ACHN (cell line): ENCODE results near the gene MACF1.

ENCODE experiments used
- DNase-seq: peaks from one replicate; pipeline ENCODE4 v3.0.0-alpha.2; 2015
- in situ Hi-C: cut with HindIII; loops from 2 replicates; pipeline ENCODE4 v1.10.0; 2017; ENCODE audit warnings: low sequenced_read_pairs, low pct_ligation_motif_present, low pct_unique_long_range_greater_than_20kb

Gene MACF1

DNA sequence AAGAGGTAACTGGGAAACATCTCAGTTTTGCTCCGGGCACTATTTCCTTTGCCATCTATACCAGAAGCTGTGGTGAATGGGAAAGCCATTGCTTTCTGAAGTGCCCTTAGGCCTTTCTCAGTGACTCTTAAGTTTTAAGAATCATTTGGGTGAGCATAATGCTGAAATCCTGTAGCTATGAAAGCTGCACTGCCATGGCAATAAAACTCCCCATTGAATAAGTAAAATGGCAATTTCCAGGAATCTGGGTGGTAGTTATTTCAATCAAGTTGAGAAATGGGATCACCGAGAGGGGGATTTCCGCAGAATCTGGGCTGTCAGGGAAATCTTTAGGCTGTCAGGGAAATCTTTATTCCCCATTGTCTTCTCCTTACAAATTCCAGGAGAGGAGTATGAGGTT lies 26.8 kb upstream of the MACF1 start:
- in situ Hi-C loops: no loop called here
- DNase-seq: no peak

DNA sequence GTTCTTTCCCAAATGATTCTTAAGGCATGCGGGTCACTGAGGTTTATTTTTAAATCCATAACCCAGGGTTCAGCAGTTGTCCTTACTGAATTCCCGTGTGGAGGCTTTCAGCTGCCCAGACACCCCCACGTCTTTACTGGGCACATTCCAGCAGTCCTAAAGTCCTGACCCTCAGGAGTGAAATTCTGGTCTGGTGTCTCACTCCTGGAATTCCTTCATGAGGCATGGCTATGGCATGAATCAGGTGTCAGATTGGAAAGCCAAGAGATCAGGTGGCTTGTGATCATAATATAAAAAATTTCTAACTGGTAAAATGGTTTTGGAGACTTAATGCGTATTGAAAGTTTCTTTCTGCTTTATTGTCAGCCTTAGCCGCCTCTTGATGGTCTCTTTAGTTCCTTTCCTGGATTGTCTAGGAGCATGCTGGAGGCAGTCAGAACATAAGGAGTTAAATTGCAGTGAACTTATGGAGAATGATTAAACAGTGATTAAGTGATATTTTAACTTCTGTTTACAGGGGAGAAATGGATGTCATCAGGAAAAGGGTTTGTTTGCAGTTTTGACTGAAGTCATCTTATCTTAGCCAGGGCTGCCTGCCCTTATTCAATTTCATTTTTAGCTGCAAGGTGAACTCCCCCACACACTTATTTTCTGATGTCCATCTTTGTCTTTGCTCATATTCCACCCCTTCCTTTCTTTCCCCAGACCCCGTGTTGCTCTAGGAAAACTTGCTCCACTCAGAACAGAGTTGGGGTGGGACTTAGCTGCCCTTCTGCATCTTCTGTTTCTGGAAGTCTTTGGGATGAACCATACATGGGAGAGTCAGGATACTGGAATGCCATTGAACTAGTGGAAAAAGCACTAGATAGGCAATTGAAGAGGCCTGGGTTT lies 25.7 kb upstream of the MACF1 start:
- peak; percentile 98 for DNase-seq
- in situ Hi-C loops: no loop called here

DNA sequence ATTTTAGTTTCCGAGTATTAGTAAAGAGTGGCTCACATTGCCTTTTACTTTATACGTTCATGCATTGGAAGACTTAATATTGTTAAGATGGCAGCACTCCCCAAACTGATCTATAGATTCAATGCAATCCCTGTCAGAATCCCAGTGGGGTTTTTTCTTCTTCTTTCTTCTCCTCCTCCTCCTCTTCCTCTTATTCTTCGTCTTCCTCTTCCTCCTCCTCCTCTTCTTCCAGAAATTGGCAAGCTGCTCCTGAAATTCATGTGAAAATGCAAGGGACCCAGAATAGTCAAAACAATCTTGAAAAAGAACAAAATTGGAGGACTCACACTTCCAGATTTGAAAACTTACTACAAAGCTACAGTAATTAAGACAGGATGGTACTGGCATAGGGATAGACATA lies 23.2 kb upstream of the MACF1 start:
- in situ Hi-C loops: no loop called here
- no peak for DNase-seq

DNA sequence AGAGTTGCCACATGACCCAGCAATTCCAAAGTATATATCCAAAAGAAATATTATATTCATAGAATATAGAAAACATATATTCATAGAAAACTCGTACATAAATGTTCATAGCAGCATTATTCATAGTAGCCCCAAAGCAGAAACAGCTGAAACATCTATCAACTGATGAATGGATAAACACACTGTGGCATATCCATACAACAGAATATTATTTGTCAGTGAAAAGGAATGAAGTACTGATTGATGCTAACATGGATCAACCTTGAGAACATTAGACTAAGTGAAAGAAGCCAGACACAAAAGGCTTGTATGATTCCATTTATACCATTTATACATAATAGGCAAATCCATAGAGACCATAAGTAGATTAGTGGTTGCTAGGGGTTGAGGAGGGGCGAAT lies 21.7 kb upstream of the MACF1 start:
- in situ Hi-C loops: no loop called here
- DNase-seq: no peak

DNA sequence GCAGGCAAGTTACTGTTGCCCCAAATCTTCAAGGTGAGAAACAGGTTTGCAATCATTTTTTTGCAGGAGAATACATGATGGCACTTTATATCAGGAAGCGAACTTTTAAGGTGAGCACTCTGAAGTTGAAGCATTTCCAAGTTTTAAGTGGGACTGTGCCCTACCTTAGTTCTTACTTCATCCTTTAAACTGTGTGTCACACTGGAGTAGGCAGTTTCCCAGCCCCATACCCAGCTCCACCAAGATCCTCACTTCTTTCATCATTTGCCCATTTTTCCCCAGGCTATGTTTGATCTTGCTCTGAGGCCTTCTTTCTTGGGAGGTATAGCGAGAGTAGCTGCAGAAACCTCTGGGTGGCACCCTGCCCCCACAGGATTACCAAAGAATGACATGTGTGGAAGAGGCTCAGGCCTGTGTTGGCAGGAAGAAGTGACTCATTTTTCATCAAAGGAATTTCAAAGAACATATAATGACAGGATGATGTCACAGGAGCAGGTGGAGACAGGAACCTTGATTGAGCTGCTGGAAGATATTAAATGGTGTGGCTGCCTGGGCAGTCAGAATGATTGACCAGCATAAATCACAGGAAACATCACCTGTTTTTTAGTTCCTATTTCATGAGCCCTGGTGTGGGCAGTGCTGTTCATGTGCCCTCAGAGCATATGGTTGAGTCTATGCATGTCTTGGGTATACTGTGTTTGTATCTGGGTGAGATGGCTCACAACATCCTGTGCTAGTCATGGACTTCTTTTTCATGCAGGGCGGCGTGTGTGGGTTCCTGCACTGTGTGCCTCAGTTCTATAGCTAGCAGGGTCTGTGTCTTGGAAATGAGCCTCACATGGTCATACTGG lies 20.8 kb upstream of the MACF1 start:
- in situ Hi-C loops: no loop called here
- DNase-seq: peak; percentile 93

DNA sequence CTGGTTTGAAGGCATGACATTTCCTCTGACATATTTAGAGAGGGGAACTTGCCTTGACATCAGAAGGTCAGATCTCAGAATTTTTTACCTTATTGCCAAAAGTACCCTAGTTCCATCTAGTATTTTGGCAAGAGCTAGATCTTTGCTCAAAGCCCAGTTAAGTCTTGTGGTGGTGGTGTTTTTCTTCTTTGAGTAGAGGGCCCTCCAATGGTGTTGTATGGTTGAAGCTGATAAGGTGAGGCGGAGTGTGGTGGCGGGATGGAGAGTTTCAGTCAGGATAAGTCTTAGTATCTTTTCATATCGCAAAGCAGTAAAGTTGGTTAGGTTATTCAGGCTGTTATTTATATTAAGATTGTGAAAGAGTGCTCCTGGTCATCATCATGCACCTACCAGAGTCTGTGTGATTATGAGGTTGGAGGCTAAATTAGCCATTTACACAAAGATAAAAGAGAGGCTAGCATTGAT lies 20.1 kb upstream of the MACF1 start:
- in situ Hi-C loops: no loop called here

DNA sequence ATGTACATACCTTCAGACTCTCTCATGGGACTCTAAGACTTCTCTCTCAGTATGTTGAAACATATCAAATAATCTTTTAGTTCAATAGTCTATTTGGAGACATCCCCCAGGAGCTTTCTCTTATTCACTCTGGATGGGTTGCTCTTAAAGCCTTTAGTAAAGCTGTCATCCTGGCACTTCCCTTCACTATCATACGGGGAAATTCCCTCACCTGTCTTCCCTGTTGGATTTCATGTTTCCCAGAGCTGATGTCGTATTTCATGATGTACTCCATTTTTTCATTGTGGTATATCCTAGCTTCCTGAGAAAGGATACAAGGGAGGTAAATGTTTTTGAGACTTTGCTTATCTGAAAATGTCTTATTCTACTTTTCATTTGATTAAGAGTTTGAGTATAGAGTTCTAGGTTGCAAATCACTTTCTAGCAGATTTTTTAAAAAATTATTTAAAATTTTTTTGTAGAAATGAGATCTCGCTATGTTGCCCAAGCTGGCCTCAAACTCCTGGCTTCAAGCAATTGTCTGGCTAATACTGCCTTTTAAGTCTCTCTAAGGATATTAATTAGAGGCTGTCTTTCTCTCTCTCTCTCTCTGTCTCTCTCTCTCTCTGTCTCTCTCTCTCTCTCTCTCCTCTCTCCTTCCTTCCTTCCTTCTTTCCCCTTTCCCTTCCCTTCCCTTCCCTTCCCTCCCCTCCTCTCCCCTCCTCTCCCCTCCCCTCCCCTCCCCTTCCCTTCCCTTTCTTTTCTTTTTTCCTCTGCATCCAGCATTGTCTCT lies 17.0 kb upstream of the MACF1 start:
- in situ Hi-C loops: no loop called here
- no peak for DNase-seq

More for the DNA sequence above, 20.1 kb upstream of the MACF1 start:
- DNase-seq: no peak

DNA sequence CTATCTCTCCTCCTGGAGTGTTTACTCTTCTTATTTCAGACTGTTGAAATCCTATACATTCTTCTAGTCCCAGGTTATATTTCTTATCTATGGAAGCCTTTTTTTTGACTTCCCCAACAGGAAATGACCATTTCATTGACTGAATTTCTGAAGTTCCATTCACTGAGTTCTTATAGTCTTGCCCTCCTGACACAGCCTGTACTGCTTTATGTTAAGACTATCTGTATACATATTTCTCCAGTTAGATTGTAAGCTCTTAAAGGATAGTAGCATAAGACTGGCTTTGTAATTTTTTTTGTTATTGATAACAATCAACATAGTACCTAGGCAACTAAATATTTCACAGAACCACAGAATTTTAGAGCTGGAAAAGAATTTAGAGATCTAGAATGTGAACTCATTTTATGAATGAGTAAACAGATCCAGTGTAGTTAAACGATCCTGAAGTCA lies 14.9 kb upstream of the MACF1 start:
- in situ Hi-C loops: no loop called here
- peak; percentile 57 for DNase-seq

DNA sequence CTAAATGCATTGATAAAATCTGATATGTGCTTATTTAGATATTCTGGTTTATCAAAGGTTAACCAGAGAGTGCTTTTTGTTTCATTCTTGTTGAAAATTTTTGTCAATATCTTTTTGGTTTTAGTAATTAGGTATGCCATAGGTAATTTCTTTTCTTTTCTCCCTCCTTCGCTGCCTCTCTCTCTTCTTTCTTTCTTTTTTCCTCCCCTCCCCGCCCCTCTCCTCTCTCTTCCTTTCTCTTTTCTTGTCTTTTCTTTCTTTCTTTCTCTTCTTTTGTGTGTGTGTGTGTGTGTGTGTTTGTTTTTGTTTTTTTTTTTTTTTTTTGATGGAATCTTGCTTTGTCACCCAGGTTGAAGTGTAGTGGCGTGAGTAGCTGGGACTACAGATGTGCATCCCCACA lies 14.4 kb upstream of the MACF1 start:
- no peak for DNase-seq
- in situ Hi-C loops: no loop called here

DNA sequence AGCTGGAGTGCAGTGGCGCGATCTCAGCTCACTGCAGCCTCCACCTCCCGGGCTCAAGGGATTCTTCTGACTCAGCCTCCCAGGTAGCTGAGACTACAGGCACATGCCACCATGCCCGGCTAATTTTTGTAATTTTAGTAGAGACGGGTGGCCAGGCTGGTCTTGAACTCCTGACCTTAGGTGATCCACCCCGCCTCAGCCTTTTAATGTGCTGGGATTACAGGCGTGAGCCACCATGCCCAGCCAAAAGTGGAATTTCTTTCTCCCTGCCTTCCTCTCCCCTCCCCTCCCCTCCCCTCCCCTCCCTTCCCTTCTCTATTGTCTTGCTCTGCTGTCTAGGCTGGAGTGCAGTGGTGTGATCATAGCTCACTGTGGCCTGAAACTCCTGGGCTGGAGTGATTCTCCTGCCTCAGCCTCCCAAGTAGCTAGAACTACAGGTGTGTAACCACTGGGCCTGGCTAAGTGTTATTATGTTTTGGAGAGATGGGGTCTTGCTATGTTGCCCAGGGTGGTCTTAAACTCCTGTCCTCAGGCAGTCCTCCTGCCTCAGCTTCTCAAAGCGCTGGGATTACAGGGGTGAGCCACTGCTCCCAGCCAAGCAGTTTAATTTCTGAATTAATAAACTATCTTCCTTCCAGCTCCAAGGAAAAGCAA lies 10.0 kb upstream of the MACF1 start:
- no peak for DNase-seq
- in situ Hi-C loops: no loop called here

DNA sequence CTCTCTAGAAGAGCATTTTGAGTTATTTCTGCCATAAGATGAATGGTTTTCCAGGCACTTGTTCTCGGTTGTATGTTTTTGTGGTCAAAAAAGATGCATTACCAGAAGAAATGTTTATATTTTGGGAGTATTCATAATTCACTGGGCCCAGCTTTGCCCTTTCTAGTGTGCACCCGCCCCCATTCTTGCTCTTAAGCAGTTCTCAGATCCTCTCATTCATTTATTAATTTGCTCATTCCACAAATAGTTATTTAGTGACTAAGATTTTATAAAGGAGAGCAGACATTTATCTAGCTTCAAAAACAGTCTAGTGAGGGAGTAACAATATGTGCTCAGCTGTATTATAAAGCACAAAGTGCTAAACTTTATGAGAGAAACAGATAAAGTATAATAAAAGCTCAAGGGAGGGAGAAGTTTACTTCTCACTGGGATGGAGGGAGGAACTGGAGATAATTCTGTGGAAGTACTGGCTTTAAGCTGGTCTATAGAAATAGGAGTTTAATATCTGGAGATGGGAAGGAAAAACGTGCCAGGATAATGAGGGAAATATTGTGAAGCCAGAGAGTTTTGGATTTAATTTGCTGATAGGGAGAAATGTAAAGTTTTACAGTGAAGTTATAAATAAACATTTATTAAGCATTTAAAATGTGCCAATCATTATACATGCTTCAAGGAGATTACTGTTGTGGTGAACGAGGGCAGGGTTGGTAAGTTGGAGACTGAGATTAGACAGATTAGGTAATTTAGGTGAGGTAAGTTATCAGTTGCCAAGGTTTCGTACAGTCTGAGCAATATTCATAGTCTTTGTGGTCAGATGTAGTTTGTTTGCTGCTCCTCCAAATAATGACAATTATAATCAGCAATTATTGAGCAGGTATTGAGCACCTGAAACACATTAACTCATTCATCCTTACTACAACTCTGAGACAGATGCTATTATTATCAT lies 9.1 kb upstream of the MACF1 start:
- in situ Hi-C loops: no loop called here

DNA sequence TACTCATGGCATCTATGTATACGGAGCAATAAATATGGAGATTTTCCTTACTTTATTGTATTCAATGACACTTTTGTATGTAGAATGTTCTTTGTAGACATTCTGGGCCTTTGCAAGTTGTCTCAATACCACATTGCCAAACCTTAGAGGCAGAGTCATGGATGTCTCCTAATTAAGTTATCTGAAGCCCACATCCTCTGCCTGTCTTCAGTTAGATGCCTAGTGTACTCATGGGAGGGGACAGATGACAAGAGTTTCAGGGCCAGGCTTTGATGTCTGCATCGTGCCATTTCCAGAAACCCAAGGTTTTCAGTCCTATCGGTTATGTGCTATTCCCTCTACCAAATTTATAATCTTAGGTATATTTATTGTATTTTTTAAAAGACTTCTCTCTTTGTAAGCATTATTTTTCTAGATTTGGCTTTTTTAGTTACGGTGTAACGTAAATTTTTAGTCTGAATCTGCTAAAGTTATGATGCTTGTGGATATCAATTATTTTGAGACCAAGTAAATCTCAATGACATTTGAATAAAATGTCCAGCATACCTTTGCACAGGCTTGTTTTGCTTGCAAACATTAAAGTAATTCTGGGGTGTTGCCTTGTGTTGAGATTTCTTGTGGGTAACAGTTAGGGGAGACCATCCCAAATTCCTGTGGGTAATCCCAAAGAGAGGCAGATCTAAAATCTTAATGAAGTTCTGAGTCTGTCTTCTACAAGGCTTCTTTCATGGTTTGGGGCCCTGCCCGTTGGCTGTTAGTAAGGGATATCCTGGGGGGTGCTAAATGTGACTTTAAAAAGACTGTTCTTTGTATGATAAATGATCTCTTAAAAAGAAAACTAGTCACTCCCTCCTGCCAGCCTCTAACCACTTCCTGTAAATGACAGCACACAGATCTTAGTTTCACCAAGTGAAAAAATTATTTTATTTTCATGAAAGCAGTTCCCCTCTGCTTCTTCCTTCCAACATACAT lies 8.0 kb upstream of the MACF1 start:
- in situ Hi-C loops: no loop called here

More for the DNA sequence above, 9.1 kb upstream of the MACF1 start:
- peak; percentile 59 for DNase-seq

DNA sequence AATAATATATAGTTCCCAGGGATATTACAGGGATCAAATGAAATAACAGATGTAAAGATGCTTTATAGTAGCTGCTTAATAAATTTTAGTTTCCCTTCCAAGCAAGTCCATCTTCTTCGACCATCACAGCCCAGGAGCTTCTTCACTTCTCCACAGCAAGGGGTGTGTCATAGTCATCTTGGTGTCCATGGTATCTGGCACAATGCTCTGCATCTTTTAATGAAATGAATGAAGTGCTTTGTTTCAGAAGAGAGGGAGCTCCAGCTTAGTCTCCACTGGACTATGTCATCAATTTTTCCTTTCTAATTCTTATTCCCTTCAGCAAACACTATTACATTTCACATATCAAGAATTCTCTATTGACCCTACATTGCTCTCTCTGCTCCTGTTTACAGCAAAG lies 4.9 kb upstream of the MACF1 start:
- in situ Hi-C loops: no loop called here
- no peak for DNase-seq

More for the DNA sequence above, 8.0 kb upstream of the MACF1 start:
- DNase-seq: no peak

DNA sequence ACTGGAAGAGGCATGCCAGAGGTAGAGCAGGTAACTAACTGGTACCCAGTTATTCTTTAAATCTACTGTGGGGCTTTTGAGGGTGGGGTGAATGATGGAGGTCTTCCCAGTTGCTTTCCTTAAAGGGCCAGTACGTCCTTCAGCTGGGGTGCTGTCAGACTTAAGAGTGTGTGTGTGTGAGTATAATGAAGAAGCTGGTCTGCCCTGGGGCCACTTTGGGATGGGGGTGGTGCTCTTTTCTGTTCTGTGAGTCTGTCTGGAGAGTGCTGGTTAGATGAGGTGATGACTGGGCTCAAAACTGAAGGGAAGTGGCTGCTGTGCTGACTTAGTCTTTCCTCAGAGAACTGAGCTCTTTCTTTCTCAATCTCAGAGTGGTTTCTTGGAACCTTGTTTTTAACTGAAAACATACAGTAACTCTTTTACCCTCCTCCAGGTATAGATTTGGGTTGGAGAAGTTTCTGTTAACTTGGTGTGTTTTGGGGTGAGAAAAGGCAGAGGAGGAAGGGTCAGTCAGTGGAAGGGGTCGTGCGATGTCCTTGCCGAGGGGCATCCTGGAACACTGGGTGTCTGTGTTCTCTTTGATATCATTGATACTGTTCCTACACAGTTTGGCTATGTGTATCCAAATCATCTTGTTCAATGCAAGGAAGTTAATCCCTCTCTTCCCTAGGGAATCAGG lies 746 bp downstream of the MACF1 start:
- DNase-seq: no peak
- in situ Hi-C loops: no loop called here

DNA sequence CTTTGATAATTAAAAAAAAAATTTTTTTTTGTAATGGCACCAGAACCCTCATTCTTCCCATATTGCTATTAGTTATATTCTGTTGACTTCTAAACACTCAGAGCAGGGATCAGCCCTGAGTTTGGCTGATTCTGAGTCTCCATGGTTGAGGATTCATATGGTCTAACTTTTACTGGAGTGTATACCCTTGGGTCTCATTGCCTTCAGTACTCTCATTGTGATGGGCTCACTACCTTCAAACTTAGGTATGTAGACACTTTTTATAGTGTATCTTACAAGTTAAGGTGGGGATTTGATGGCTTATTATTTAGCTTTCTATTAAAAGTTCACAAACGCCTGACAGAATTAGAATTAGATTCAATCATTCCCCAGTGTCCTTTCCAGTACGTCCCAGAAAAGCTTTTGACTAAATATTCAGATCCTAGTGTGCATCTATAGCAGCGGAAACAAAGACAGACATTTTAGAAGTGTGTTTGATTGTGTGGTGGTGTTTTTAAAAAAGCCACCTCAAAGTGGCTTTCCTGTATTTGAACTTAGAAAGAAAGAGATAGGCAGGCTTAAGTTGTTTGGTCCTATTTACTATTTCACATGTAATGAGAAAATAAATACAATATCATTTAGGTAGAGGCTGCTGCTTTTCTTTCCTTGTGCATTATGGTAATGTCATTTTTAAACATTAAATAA lies 1.4 kb downstream of the MACF1 start:
- no peak for DNase-seq
- in situ Hi-C loops: no loop called here
